ENCODE data around the gene PPP2R2C. TPM values are rescaled to one million over a fixed set of nuclear protein-coding genes. Genes with fewer than 3 reads are reported as not detected.

Gene PPP2R2C
- total RNA-seq, 2 experiments from 2014 or later = not detected

DNA sequence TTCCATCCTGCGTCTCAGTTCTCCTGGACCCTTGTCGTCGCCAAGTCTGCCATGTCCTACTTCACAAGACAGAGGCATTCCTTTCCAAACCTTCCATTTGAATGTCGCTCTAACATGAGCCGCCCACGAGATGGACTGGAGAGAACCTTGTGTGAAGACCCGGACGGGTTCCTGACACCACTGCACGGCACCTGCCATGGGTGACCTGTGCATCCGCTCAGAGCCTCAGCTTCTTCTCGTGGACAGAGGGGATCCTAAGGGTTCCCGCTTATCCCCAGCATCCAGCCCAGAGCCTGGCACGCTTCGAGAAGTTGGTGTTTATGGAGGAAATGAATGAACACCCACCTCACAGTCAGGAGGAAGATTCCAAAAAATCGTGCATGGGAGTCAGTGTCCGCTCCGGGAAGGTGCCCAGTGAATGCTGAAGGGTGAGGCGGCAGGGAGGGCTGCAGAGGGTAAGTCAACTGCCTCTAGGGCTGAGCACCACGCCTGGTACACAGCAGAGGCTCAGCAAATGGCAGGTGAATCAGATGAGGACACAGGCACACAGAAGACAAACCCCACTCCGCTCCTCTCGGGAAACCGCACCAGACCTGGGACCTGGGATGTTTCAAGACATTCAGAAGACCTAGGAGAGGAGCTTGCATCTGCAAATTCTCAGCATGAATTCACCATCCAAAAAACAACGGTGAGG, 150.2 kb downstream of the PPP2R2C start:
- CTCF ChIA-PET = interaction anchor here (3.9 kb wide), 1 partner anchor 72 kb away, joined by 39 read pairs; no protein-coding TSS in a partner anchor
- H3K9me3 Mint-ChIP-seq = no peaks in the 10 kb centered on the region
- H3K36me3 Mint-ChIP-seq (ENCODE audit: low read depth) = no peaks in the 10 kb centered on the region
- no peak overlapping the region for H3K27ac Mint-ChIP-seq
- H3K4me1 Mint-ChIP-seq (ENCODE audit: low read depth) = no peaks in the 10 kb centered on the region
- peaks cover 21% of the 10 kb centered on the region for H3K27me3 Mint-ChIP-seq (ENCODE audit: low read depth)
- intact Hi-C loops (cut with micrococcal nuclease) = no loop called here
- no peak for DNase-seq
- no peak overlapping the region for H3K4me3 Mint-ChIP-seq

DNA sequence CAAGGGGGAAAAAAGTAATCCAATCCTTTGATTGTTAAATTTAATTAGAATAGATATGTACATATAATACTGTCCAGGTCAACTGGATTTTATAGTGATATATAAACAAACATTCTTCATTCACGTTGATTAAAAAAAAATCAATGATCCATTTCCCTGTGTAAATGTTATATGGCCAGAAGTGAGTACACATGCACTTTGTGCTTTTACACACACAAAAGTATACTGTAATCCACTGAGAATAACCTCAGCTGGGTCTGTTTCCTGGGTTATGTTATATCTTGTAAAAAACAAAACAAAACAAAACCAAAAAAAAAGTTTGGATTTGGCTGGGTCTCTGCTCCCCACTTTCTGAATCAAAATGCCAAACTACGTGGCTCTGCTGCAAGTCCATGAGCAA, 151.1 kb downstream of the PPP2R2C start:
- Mint-ChIP-seq H3K27ac (no peak overlapping the region), H3K36me3 (ENCODE audit: low read depth) (no peaks in the 10 kb centered on the region), H3K27me3 (ENCODE audit: low read depth) (peaks cover 21% of the 10 kb centered on the region), H3K9me3 (no peaks in the 10 kb centered on the region), H3K4me3 (no peak overlapping the region), H3K4me1 (ENCODE audit: low read depth) (no peaks in the 10 kb centered on the region)
- no peak for DNase-seq
- CTCF ChIA-PET = interaction anchor here (3.4 kb wide), 1 partner anchor 10 kb away, joined by 17 read pairs; no protein-coding TSS in a partner anchor
- intact Hi-C loops (cut with micrococcal nuclease) = no loop called here

DNA sequence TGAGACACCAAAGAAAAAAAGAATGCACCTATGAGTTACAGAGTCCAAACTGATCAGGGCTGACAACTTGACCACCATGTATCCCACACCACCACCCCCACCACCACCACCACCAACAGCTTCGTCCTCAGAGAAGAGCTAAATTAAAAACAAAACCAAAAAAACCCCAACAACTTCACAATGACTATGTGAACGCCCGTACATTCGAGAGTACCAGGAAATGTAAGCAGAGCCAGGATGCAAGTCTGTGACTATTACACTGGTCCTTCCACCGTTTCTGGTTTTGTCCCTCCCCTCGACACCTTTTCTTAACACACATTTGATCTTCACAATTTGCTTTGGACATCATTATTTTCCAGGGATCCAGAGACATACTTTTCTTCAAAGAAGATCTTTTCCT, 151.8 kb downstream of the PPP2R2C start:
- DNase-seq = no peak
- intact Hi-C loops (cut with micrococcal nuclease) = no loop called here
- Mint-ChIP-seq H3K4me3 (no peak overlapping the region), H3K9me3 (no peaks in the 10 kb centered on the region), H3K27ac (no peak overlapping the region), H3K4me1 (ENCODE audit: low read depth) (no peaks in the 10 kb centered on the region), H3K36me3 (ENCODE audit: low read depth) (no peaks in the 10 kb centered on the region), H3K27me3 (ENCODE audit: low read depth) (peaks cover 17% of the 10 kb centered on the region)
- CTCF ChIA-PET = interaction anchor here (1.4 to 3.4 kb wide), 2 partner anchors 11 to 70 kb away, joined by 13 to 17 read pairs; no protein-coding TSS in a partner anchor

DNA sequence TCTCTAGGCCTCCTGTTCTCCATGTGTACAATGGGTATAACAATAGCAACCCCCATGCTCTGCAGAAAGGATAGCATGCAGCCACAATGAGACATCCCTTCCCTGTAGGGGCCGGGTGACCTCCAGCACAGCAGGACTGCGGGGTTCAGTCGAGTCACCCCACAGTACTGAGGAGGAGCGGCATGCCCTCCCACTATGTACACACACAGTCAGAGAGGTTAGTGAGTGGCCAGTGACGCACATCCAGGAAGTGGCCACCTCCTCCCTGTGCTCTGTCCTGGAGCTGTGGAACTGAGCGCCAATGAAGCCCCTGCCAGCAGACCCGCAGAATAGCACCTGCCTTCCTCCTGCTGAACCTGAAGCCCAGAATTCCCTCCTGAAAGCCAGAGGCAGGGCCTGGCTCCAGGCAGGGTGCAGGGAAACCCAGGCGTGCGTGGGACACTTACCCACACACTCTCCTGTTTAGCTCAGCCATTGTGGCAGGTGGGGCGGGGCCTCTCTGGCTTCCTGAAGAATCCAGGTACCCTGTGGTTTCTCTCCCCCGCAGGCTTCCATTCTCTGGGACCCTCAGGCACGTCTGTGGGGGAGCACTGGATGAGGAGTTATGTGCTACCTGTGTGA, 152.8 kb downstream of the PPP2R2C start:
- no peaks in the 10 kb centered on the region for H3K4me1 Mint-ChIP-seq (ENCODE audit: low read depth)
- H3K36me3 Mint-ChIP-seq (ENCODE audit: low read depth) = no peaks in the 10 kb centered on the region
- DNase-seq = no peak
- intact Hi-C loops (cut with micrococcal nuclease) = no loop called here
- no peak overlapping the region for H3K27ac Mint-ChIP-seq
- CTCF ChIA-PET = interaction anchor here (1.4 to 3.4 kb wide), 3 partner anchors 8 to 69 kb away, joined by 6 to 17 read pairs (median 13); no protein-coding TSS in a partner anchor
- H3K4me3 Mint-ChIP-seq = no peak overlapping the region
- no peaks in the 10 kb centered on the region for H3K9me3 Mint-ChIP-seq
- H3K27me3 Mint-ChIP-seq (ENCODE audit: low read depth) = peaks cover 10% of the 10 kb centered on the region

DNA sequence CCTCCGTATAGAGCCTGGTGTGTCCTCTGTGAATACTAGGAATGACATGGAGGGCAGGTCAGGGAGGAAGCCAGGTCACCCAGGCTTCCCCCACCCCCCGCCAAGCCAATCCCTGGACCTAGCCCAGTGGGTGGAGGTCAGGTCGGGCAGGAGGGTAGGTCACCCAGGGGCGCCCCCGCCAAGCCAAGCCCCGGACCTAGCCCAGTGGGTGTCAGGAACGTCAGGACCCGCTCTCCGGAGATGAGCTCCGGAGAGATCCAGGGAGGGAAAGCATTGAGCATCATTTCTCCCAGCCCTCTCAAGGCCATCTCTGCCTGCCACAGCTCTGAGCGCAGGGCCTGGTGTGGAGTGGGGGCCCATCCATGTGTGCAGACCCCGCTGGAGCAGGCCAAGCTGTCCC, 154.2 kb downstream of the PPP2R2C start:
- CTCF ChIA-PET = interaction anchor here (2.4 to 3.4 kb wide), 2 partner anchors 10 to 13 kb away, joined by 6 to 17 read pairs; no protein-coding TSS in a partner anchor
- no peak for DNase-seq
- Mint-ChIP-seq H3K27ac (no peak overlapping the region), H3K4me3 (no peak overlapping the region), H3K9me3 (no peaks in the 10 kb centered on the region), H3K4me1 (ENCODE audit: low read depth) (no peaks in the 10 kb centered on the region), H3K27me3 (ENCODE audit: low read depth) (peaks cover 2% of the 10 kb centered on the region), H3K36me3 (ENCODE audit: low read depth) (no peaks in the 10 kb centered on the region)
- intact Hi-C loops (cut with micrococcal nuclease) = no loop called here

DNA sequence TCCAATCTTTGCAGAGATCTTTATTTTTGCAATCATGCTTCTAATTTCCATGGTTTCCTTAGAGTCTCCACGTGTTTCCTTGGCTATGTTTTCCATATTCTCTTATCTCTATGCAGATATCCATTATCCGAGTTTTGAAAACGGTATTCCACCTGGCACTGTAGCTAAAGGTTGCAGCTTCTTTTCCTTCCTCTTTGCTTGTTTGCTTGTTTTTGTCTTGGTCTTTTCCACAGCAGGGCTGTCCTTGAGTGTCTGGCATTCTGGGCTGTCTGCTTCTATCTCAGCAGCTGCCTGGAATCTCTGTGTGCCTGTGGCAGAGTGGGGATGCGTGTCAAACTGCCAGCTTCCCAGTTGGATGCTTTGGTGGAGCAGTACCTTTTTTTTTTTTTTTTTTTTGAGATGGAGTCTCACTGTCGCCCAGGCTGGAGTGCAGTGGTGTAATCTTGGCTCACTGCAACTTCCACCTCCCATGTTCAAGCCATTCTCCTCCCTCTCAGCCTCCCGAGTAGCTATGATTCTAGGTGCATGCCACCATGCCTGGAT, 155.9 kb downstream of the PPP2R2C start:
- peaks cover 4% of the 10 kb centered on the region for H3K27me3 Mint-ChIP-seq (ENCODE audit: low read depth)
- H3K4me3 Mint-ChIP-seq = no peak overlapping the region
- DNase-seq = no peak
- H3K9me3 Mint-ChIP-seq = no peaks in the 10 kb centered on the region
- H3K4me1 Mint-ChIP-seq (ENCODE audit: low read depth) = no peaks in the 10 kb centered on the region
- H3K27ac Mint-ChIP-seq = no peak overlapping the region
- CTCF ChIA-PET = interaction anchor here (1.6 kb wide), 1 partner anchor 66 kb away, joined by 7 read pairs; no protein-coding TSS in a partner anchor
- intact Hi-C loops (cut with micrococcal nuclease) = no loop called here
- H3K36me3 Mint-ChIP-seq (ENCODE audit: low read depth) = no peaks in the 10 kb centered on the region

DNA sequence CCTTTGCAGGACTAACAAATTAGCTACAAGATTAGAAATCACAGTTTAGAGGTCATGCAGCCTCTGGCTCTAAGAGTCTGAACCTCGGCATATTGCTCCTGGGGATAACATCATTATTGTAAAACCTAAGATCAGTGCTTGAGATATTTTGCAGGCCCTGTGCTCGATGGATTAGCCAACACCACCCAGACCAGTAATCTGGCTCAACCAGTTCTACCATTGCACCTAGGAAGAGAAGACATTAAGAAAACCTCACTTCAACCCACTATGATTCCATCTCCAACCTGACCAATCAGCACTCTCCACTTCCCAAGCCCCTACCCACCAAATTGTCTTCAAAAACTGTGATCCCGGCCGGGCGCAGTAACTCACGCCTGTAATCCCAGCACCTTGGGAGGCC, 159.2 kb downstream of the PPP2R2C start:
- peaks cover 27% of the 10 kb centered on the region for H3K27me3 Mint-ChIP-seq (ENCODE audit: low read depth)

DNA sequence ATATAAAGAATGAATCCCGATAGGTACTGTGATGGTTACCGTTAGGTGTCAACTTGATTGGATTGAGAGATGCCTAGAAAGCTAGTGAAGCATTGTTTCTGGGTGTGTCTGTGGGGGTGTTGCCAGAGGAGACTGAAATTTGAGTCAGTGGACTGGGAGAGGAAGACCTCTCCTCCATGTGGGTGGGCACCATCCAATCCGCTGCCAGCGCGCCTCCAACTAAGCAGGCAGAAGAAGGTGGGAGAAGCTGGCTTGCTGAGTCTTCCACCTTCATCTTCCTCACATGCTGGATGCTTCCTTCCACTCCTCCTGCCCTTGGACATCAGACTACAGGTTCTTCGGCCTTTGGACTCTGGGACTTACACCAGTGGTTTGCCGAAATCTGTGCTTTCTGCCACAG, 162.6 kb downstream of the PPP2R2C start:
- intact Hi-C loops (cut with micrococcal nuclease) = no loop called here
- Mint-ChIP-seq H3K4me3 (peak overlapping the region; percentile 31), H3K36me3 (ENCODE audit: low read depth) (no peaks in the 10 kb centered on the region), H3K9me3 (no peaks in the 10 kb centered on the region), H3K27me3 (ENCODE audit: low read depth) (peaks cover 36% of the 10 kb centered on the region), H3K4me1 (ENCODE audit: low read depth) (peaks cover 4% of the 10 kb centered on the region), H3K27ac (no peak overlapping the region)
- CTCF ChIA-PET = interaction anchor here (0.6 to 1.8 kb wide), 4 partner anchors 18 to 40 kb away, joined by 3 to 5 read pairs (median 5); no protein-coding TSS in a partner anchor
- DNase-seq = no peak

More for the DNA sequence above, 159.2 kb downstream of the PPP2R2C start:
- intact Hi-C loops (cut with micrococcal nuclease) = no loop called here
- no peak overlapping the region for H3K4me3 Mint-ChIP-seq
- H3K36me3 Mint-ChIP-seq (ENCODE audit: low read depth) = no peaks in the 10 kb centered on the region
- peaks cover 4% of the 10 kb centered on the region for H3K4me1 Mint-ChIP-seq (ENCODE audit: low read depth)
- no peaks in the 10 kb centered on the region for H3K9me3 Mint-ChIP-seq
- H3K27ac Mint-ChIP-seq = no peak overlapping the region
- no peak for DNase-seq
- CTCF ChIA-PET = interaction anchor here (1.1 kb wide), 1 partner anchor 14 kb away, joined by 3 read pairs; no protein-coding TSS in a partner anchor

DNA sequence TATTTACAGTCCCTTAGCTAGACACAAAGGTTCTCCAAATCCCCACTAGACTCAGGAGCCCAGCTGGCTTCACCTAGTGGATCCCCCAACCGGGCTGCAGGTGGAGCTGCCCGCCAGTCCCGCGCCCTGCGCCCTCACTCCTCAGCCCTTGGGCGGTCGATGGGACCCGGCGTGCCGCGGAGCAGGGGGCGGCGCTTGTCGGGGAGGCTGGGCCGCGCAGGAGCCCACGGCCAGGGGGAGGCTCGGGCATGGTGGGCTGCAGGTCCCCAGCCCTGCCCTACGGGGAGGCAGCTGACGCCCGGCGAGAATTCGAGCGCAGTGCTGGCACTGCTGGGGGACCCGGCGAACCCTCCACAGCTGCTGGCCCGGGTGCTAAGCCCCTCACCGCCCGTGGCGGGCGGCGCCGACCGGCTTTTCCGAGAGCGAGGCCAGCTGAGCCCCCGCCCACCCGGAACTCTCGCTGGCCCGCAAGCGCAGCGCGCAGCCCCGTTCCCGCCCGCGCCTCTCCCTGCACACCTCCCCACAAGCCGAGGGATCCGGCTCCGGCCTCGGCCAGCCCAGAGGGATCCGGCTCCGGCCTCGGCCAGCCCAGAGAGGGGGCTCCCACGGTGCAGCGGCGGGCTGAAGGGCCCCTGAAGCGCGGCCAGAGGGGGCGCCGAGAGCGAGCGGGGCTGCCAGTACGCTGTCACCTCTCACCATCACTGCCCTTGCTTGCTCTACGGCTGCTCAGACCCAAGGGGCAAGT, 163.3 kb downstream of the PPP2R2C start:
- Mint-ChIP-seq H3K4me1 (ENCODE audit: low read depth) (peaks cover 4% of the 10 kb centered on the region), H3K27me3 (ENCODE audit: low read depth) (peaks cover 36% of the 10 kb centered on the region), H3K27ac (no peak overlapping the region), H3K36me3 (ENCODE audit: low read depth) (no peaks in the 10 kb centered on the region), H3K9me3 (no peaks in the 10 kb centered on the region), H3K4me3 (peak overlapping the region; percentile 31)
- peak; percentile 15 for DNase-seq
- CTCF ChIA-PET = interaction anchor here (0.6 to 1.8 kb wide), 4 partner anchors 19 to 40 kb away, joined by 3 to 5 read pairs (median 5); no protein-coding TSS in a partner anchor
- intact Hi-C loops (cut with micrococcal nuclease) = no loop called here

DNA sequence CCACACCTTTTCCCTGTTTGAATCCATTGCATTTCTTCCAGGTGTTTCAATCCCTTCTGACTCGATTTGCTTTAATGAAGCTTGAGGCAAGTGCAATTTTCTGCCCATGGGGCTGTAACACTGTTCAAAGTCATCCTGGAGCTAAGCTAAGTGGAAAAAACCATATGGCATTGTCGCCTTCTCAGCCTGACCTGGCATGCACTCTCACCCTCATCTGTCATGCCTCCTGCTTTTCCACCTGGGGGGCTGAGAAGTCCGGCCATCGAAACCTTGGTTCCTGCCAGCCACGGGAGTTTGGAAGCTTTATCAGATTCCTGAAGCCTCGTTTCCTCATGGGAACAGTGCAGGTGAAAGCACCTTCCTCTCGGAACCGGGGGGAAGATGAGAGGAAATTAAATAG, 164.5 kb downstream of the PPP2R2C start:
- Mint-ChIP-seq H3K4me3 (no peak overlapping the region), H3K36me3 (ENCODE audit: low read depth) (no peaks in the 10 kb centered on the region), H3K27me3 (ENCODE audit: low read depth) (peaks cover 36% of the 10 kb centered on the region), H3K4me1 (ENCODE audit: low read depth) (peaks cover 4% of the 10 kb centered on the region), H3K27ac (no peak overlapping the region), H3K9me3 (no peaks in the 10 kb centered on the region)
- intact Hi-C loops (cut with micrococcal nuclease) = no loop called here
- DNase-seq = no peak
- CTCF ChIA-PET = interaction anchor here (0.8 to 1.9 kb wide), 4 partner anchors 23 to 57 kb away, joined by 3 to 8 read pairs (median 4); no protein-coding TSS in a partner anchor

DNA sequence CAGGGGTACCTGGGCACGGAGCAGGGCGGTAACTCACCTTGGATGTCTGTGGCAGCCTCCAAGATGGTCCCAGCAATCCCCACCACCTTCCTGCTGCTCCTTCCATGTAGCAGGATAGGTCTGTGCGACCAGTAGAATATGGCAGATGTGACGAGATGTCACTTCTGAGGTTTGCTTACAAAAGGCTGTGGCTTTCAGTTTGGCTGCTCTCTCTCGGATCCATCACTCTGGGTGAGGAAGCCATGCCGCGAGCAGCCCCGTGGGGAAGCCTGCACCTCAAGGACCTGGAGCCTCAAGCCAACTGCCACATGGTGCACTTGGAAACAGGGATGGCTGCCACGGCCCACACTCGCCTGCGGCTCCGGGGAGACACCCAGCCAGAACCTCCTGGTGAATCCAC, 165.2 kb downstream of the PPP2R2C start:
- no peak overlapping the region for H3K4me3 Mint-ChIP-seq
- H3K36me3 Mint-ChIP-seq (ENCODE audit: low read depth) = peaks cover 3% of the 10 kb centered on the region
- CTCF ChIA-PET = interaction anchor here (1.9 kb wide), 1 partner anchor 24 kb away, joined by 8 read pairs; no protein-coding TSS in a partner anchor
- H3K27me3 Mint-ChIP-seq (ENCODE audit: low read depth) = peaks cover 36% of the 10 kb centered on the region
- no peak overlapping the region for H3K27ac Mint-ChIP-seq
- no peaks in the 10 kb centered on the region for H3K9me3 Mint-ChIP-seq
- peaks cover 4% of the 10 kb centered on the region for H3K4me1 Mint-ChIP-seq (ENCODE audit: low read depth)
- intact Hi-C loops (cut with micrococcal nuclease) = no loop called here
- DNase-seq = no peak

DNA sequence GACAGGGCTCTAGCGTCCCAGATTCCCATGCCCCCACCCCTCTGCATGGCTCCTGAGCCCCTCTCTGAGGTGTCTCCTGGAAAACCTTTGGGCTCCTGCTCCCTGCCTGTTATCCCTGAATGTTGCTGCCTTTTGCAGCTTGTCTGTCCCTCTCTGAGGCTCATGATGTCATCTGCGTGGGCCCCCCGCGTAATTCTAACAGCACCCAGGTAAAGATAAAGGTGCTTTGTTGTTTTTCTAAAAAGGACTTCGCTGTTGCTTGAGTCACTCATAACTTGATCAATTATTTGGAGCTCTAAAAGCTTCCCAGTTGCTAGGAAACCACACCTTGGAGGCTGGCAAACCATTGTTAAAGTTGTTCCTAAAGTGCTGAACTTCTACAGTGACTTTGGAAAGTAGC, 166.1 kb downstream of the PPP2R2C start:
- H3K27me3 Mint-ChIP-seq (ENCODE audit: low read depth) = peaks cover 31% of the 10 kb centered on the region
- H3K4me1 Mint-ChIP-seq (ENCODE audit: low read depth) = peaks cover 4% of the 10 kb centered on the region
- no peak overlapping the region for H3K27ac Mint-ChIP-seq
- no peak overlapping the region for H3K4me3 Mint-ChIP-seq
- intact Hi-C loops (cut with micrococcal nuclease) = no loop called here
- no peaks in the 10 kb centered on the region for H3K9me3 Mint-ChIP-seq
- no peak for DNase-seq
- peaks cover 6% of the 10 kb centered on the region for H3K36me3 Mint-ChIP-seq (ENCODE audit: low read depth)
- CTCF ChIA-PET = interaction anchor here (0.6 to 1.9 kb wide), 2 partner anchors 25 to 395 kb away, joined by 3 to 8 read pairs; no protein-coding TSS in a partner anchor

Measured in activated naive CD4-positive, alpha-beta T cell treated with anti-CD3 and anti-CD28 coated beads for 36 hours (primary cell).